ENCODE data around the gene RERG. TPM values are rescaled to one million over a fixed set of nuclear protein-coding genes. Genes with fewer than 3 reads are reported as not detected.

The RERG gene
- polyA plus RNA-seq, 2 of the 4 experiments (the other 2 are of a cell fraction) = 0.48 to 0.79 TPM

GRCh38 chr12:15173142-15173541 is 48.1 kb downstream of the RERG start:
- H3K9me3 ChIP-seq = peaks cover 3% of the 10 kb centered on the region; the same call in 1 of the 3 replicates
- H3K4me1 ChIP-seq = peaks cover 34% of the 10 kb centered on the region
- no peak overlapping the region for H3K4me2 ChIP-seq
- ChIA-PET CTCF (interaction anchor here (1.0 to 1.6 kb wide), 2 partner anchors 12 to 334 kb away, joined by 3 read pairs; no protein-coding TSS in a partner anchor), POLR2A (no interaction called here)
- DNase-seq (ENCODE audit: low read depth in 1 of 2, low spot score in 1 of 2) (no peak), ATAC-seq (no peak), FAIRE-seq (no peak)
- WGBS (ENCODE audit: missing lambda C conversion rate) = 91% methylated on average over 2 of the region's 2 CpGs
- H3K4me3 ChIP-seq = no peak overlapping the region
- H3K27ac ChIP-seq = no peak overlapping the region
- no peak for TF ChIP-seq HES2 (IDR thresholded peaks at IDR 0.05)
- peak; percentile 52; the same call in 1 of the 2 replicates for TF ChIP-seq HDAC2 (IDR thresholded peaks at IDR 0.05)
- TF ChIP-seq CBX2 (IDR thresholded peaks at IDR 0.05; ENCODE audit: borderline replicate concordance, low read depth) = no peak
- 0 out of 2 replicates have a peak, but pooled peaks have one; percentile 66 for TF ChIP-seq KDM1A (IDR thresholded peaks at IDR 0.05; ENCODE audit: low read depth)
- no peak for TF ChIP-seq ESRRA (IDR thresholded peaks at IDR 0.05; ENCODE audit: borderline replicate concordance, low read length)

- DNase-seq (ENCODE audit: low read depth in 1 of 2, low spot score in 1 of 2) (no peak), FAIRE-seq (no peak), ATAC-seq (no peak)
- Histone ChIP-seq H3K9me3 (peaks cover 3% of the 10 kb centered on the region; the same call in 1 of the 3 replicates), H3K4me1 (peaks cover 34% of the 10 kb centered on the region), H3K4me2 (no peak overlapping the region), H3K27ac (no peak overlapping the region), H3K4me3 (no peak overlapping the region)
- 53% methylated on average over 3 of the region's 3 CpGs for WGBS (ENCODE audit: missing lambda C conversion rate)
- ChIA-PET CTCF (interaction anchor here (1.0 to 2.9 kb wide), 3 partner anchors 49 to 335 kb away, joined by 3 to 9 read pairs (median 3); partner anchors contain the start of gene RERG), POLR2A (no interaction called here)
- no peak for TF ChIP-seq EHF (CRISPR knock-in tag; IDR thresholded peaks at IDR 0.05)
- no peak for TF ChIP-seq HDAC2 (IDR thresholded peaks at IDR 0.05)
- TF ChIP-seq GATA3 (IDR thresholded peaks at IDR 0.05; ENCODE audit: borderline replicate concordance) = no peak
- no peak for TF ChIP-seq BHLHE40 (IDR thresholded peaks at IDR 0.05; ENCODE audit: low read depth, low read length)
- no peak for TF ChIP-seq NFE2L2 (conservative IDR thresholded peaks at IDR 0.05; ENCODE audit: low read length)
- no peak for TF ChIP-seq HMGXB4 (CRISPR knock-in tag; IDR thresholded peaks at IDR 0.05; ENCODE audit: borderline replicate concordance)
- TF ChIP-seq RNF2 (IDR thresholded peaks at IDR 0.05; ENCODE audit: borderline replicate concordance, low read depth) = no peak
- no peak for TF ChIP-seq BCL3 (IDR thresholded peaks at IDR 0.05)
- no peak for TF ChIP-seq RARB (CRISPR knock-in tag; IDR thresholded peaks at IDR 0.05)
- TF ChIP-seq RCOR1 (IDR thresholded peaks at IDR 0.05; ENCODE audit: low read depth, low read length) = no peak
- no peak for TF ChIP-seq HOXB5 (CRISPR knock-in tag; IDR thresholded peaks at IDR 0.05)
- no peak for TF ChIP-seq JUNB (IDR thresholded peaks at IDR 0.05)
- TF ChIP-seq MAFK (IDR thresholded peaks at IDR 0.05; ENCODE audit: partially characterized antibody) = no peak
- no peak for TF ChIP-seq POLR2A (IDR thresholded peaks at IDR 0.05; ENCODE audit: low read length)
- TF ChIP-seq HOXB13 (CRISPR knock-in tag; IDR thresholded peaks at IDR 0.05; ENCODE audit: low read depth) = no peak
- TF ChIP-seq RFX5 (IDR thresholded peaks at IDR 0.05) = no peak
Measured at GRCh38 chr12:15172060-15172822, 49.0 kb downstream of the RERG start.

All from A549 (cell line).